Heart right ventricle (tissue), 16 donors: Measurements from ENCODE around the gene GPHN. TPM values are rescaled to one million over a fixed set of nuclear protein-coding genes. Genes with fewer than 3 reads are reported as not detected.

Source experiments
- ATAC-seq, 8 donors: fragments of 200-7000 bp; cut with Tn5 transposase; one replicate each; pipeline ENCODE4 v1.9.1; 2020; ENCODE audit warnings: mild to moderate bottlenecking in 8 of 8, moderate library complexity in 8 of 8, moderate number of reproducible peaks in 1 of 8
- DNase-seq, 2 donors: peaks; one replicate each; pipeline ENCODE4 v3.0.0-alpha.2; 2020
- H3K27ac ChIP-seq, 10 donors: fragments of 200-600 bp; sonication (generic) in 2 of 10; one replicate each; pipeline versions ENCODE4 v1.5.0 to v1.8.0; 2020 to 2022; ENCODE audit warnings: mild to moderate bottlenecking in 3 of 10
- H3K27me3 ChIP-seq, 7 donors: fragments of 200-600 bp; one replicate each; pipeline ENCODE4 v1.8.0; 2021 to 2022; ENCODE audit warnings: mild to moderate bottlenecking in 2 of 7
- H3K36me3 ChIP-seq, 9 donors: fragments of 200-600 bp; sonication (generic) in 1 of 9; one replicate each; pipeline versions ENCODE4 v1.5.0 to v1.8.0; 2020 to 2022; ENCODE audit warnings: mild to moderate bottlenecking in 2 of 9
- H3K4me1 ChIP-seq, 9 donors: fragments of 200-600 bp; sonication (generic) in 1 of 9; one replicate each; pipeline versions ENCODE4 v1.5.0 to v1.8.0; 2020 to 2022; ENCODE audit warnings: mild to moderate bottlenecking in 4 of 9
- H3K4me3 ChIP-seq, 10 donors: fragments of 200-600 bp; sonication (generic) in 2 of 10; one replicate each; pipeline versions ENCODE4 v1.5.0 to v1.8.0; 2020 to 2022; ENCODE audit warnings: mild to moderate bottlenecking in 7 of 10, moderate library complexity in 2 of 10
- H3K9me3 ChIP-seq, 11 donors: fragments of 200-600 bp in 10 of 11; sonication (generic) in 2 of 11; one replicate each; pipeline versions ENCODE4 v1.5.0 to v1.8.0; 2013 to 2022; ENCODE audit warnings: mild to moderate bottlenecking in 2 of 11, control low read depth in 1 of 11, moderate library complexity in 1 of 11
- CTCF ChIP-seq, 9 donors: fragments of 200-600 bp; sonication (generic) in 2 of 9; IDR thresholded peaks; one replicate each; pipeline versions ENCODE4 v1.5.0 to v1.8.0; 2021 to 2022; ENCODE audit warnings: antibody characterized with exemption in 9 of 9, mild to moderate bottlenecking in 5 of 9, moderate library complexity in 1 of 9
- WGBS, 2 donors: extraction: QIAGEN DNeasy Blood & Tissue Kit; methylation state at CpG; one replicate each; pipeline ENCODE4 v1.1.7; 2013; ENCODE audit warnings: inconsistent platforms in 1 of 2; 5-methylcytosine and 5-hydroxymethylcytosine counted together
- intact Hi-C, 10 donors: fragments of 100-400 bp; cut with DNase I; formaldehyde crosslinking; loops; one replicate each; pipeline versions ENCODE4 v1.11.1 to v1.14.2; 2022
- long read RNA-seq, 3 donors: library from polyadenylated mRNA; unstranded; transcript quantifications; one replicate each; pipeline ENCODE4 v2.0.0, GENCODE V29; 2020 to 2021
- polyA plus RNA-seq, 2 donors: library from polyadenylated mRNA; stranded (reverse); fragments of 200-250 nt; gene quantifications; one replicate each; pipeline ENCODE4 v1.2.3, GENCODE V29; 2013
- total RNA-seq, 10 donors: library from RNA; stranded (reverse); fragmentation: NEBNext Ultra II Directional in 3 of 10; extraction: Animal tissue kit (Norgen Biotek cat#: 25700) in 3 of 10; gene quantifications; one replicate each; pipeline versions ENCODE4 v1.2.1 to v1.2.4, GENCODE V29; 2021 to 2023
- donor health status: Arrhythmogenic right ventricular cardiomyopathy.
- donor health status: ischemic (EF 13 %, LVEDD 7.1; RV severe dilation, severe dysfunction).
- donor health status: healthy with polysubstance abuse.
- donor health status: DM: no; HTN: yes; CAD: no.
- donor health status: DM: no; HTN: no; CAD: no.
- donor health status: ischemic (EF 25% LVEDD 6.9; RV normal size, moderate dysfunction).
- donor health status: ischemic (EF 25% LVEDD 5.7; RV mildly dilated, moderate dysfunction).
- donor health status: healthy.
- donor health status: DM: yes; HTN: yes; CAD: no.
- donor health status: Ischemic cardiomyopathy.
- donor health status: ischemic (EF 35%, LVEDD 5.7; RV mildly dilated, moderate dysfunction).
- donor health status: nonischemic (EF 11% LVEDD 7.7; RV severe dilation, severe dysfunction).
- donor health status: DM: yes; HTN: yes; CAD: no.
- donor health status: PGD.
- donor health status: ischemic (EF 29% LVEDD 5.4; RV normal size, mild dysfunction).
- donor health status: nonischemic (EF 23%, LVEDD 6.1; RV moderate dilation, normal function).

GPHN gene
- total RNA-seq (10 to 100 TPM; 24.2 to 45.7 (median 32.2) TPM), polyA plus RNA-seq (10 to 100 TPM; 12.2 to 48.0 TPM)
- long read RNA-seq, donor 1, full-length matches to known transcripts = 14 of 21 reads
- long read RNA-seq, donor 1, partial matches to known transcripts = 4 of 21 reads
- long read RNA-seq, donor 1, other reads (novel, unspliced or antisense) = 3 of 21 reads
- long read RNA-seq, donor 2, full-length matches to known transcripts = 13 of 24 reads
- long read RNA-seq, donor 2, partial matches to known transcripts = 2 of 24 reads
- long read RNA-seq, donor 2, other reads (novel, unspliced or antisense) = 9 of 24 reads
- long read RNA-seq, donor 3, full-length matches to known transcripts = 22 of 40 reads
- long read RNA-seq, donor 3, partial matches to known transcripts = 7 of 40 reads
- long read RNA-seq, donor 3, other reads (novel, unspliced or antisense) = 11 of 40 reads

GRCh38 chr14:66507722-66508546, at the start of gene GPHN:
Gene GPHN (plus strand): TSS chr14:66508147.
- peak within 1 kb of the TSS; percentile 80 to 96 (median 94) for H3K27ac ChIP-seq
- H3K4me1 ChIP-seq = peaks cover 0 to 53% (median 40%) of the 10 kb centered on the region in 9 donors
- DNase-seq = peak; percentile 95 to 97
- WGBS, 2 donors = 0 to 1% methylated on average over 87 to 91 of the region's 91 CpGs
- peak within 1 kb of the TSS; percentile 63 to 95 (median 88) for H3K4me3 ChIP-seq
- H3K9me3 ChIP-seq = no peaks in the 10 kb centered on the region
- peak; percentile 97 to 99 (median 98) for ATAC-seq
- no peaks in the 10 kb centered on the region for H3K36me3 ChIP-seq
- intact Hi-C loops = loop anchor here in 1 of 10 donors (5.0 kb wide), 1 partner anchor 34 kb away; no protein-coding TSS in a partner anchor
- peak in 8 of 9 donors; percentile 20 to 77 (median 43) for TF ChIP-seq CTCF (IDR thresholded peaks at IDR 0.05)
- peaks cover 0 to 6% (median 0%) of the 10 kb centered on the region in 7 donors for H3K27me3 ChIP-seq

- no peaks in the 10 kb centered on the region for H3K4me1 ChIP-seq
- H3K27ac ChIP-seq = no peak overlapping the region
- no peak for ATAC-seq
- no peak overlapping the region for H3K4me3 ChIP-seq
- TF ChIP-seq CTCF (IDR thresholded peaks at IDR 0.05) = no peak
- H3K36me3 ChIP-seq = no peaks in the 10 kb centered on the region
- intact Hi-C loops = no loop called here
- no peak for DNase-seq
- H3K27me3 ChIP-seq = no peaks in the 10 kb centered on the region
- H3K9me3 ChIP-seq = no peaks in the 10 kb centered on the region
Measured at GRCh38 chr14:66459603-66460002, 48.3 kb upstream of the GPHN start.

- intact Hi-C loops = no loop called here
- no peak for DNase-seq
- no peaks in the 10 kb centered on the region for H3K36me3 ChIP-seq
- peaks cover 0 to 16% (median 3%) of the 10 kb centered on the region in 11 donors for H3K9me3 ChIP-seq
- no peak for ATAC-seq
- H3K27me3 ChIP-seq = no peaks in the 10 kb centered on the region
- no peak for TF ChIP-seq CTCF (IDR thresholded peaks at IDR 0.05)
- H3K4me1 ChIP-seq = no peaks in the 10 kb centered on the region
- WGBS, 2 donors = 95% methylated on average over 3 of the region's 3 CpGs
- H3K4me3 ChIP-seq = no peak overlapping the region
- H3K27ac ChIP-seq = no peak overlapping the region
Measured at GRCh38 chr14:66464261-66464660, 43.7 kb upstream of the GPHN start.

- Histone ChIP-seq H3K27ac (no peak overlapping the region), H3K4me3 (no peak overlapping the region), H3K27me3 (no peaks in the 10 kb centered on the region), H3K4me1 (peaks cover 0 to 9% (median 0%) of the 10 kb centered on the region in 9 donors), H3K9me3 (peaks cover 0 to 35% (median 11%) of the 10 kb centered on the region in 11 donors), H3K36me3 (no peaks in the 10 kb centered on the region)
- no peak for DNase-seq
- intact Hi-C loops = no loop called here
- no peak for ATAC-seq
- TF ChIP-seq CTCF (IDR thresholded peaks at IDR 0.05) = no peak
- WGBS, 2 donors = 86 to 89% methylated on average over 2 of the region's 2 CpGs
Measured at GRCh38 chr14:66468778-66469367, 39.1 kb upstream of the GPHN start.
